Stimulated activated effector memory CD8-positive, alpha-beta T cell treated with anti-CD3 and anti-CD28 coated beads, Interleukin-12 subunit alpha, Interleukin-12 subunit beta, amount 100 ng/mL, for 72 hours (primary cell): ENCODE measurements around the gene PTPRCAP.

Experiments used
- ATAC-seq: fragments of 150-1000 bp; cut with Tn5 transposase; 2 replicates; pipeline ENCODE4 v1.10.0; 2021
- DNase-seq, 2 donors: peaks; one replicate each; pipeline ENCODE4 v3.0.0; 2021 to 2022; ENCODE audit warnings: low spot score in 2 of 2
- H3K27ac Mint-ChIP-seq: one replicate; pipeline ENCODE4 v1.8.0; 2022; ENCODE audit warnings: mild to moderate bottlenecking, mixed read lengths
- H3K36me3 Mint-ChIP-seq: one replicate; pipeline ENCODE4 v1.8.0; 2022; ENCODE audit warnings: mild to moderate bottlenecking, mixed read lengths
- H3K4me1 Mint-ChIP-seq: one replicate; pipeline ENCODE4 v1.8.0; 2022; ENCODE audit warnings: mixed read lengths
- H3K4me3 Mint-ChIP-seq: one replicate; pipeline ENCODE4 v1.8.0; 2022; ENCODE audit warnings: mild to moderate bottlenecking, mixed read lengths
- H3K9me3 Mint-ChIP-seq: one replicate; pipeline ENCODE4 v1.8.0; 2022; ENCODE audit warnings: mixed read lengths

Gene PTPRCAP

GRCh38 chr11:67393990-67394389 lies 43.5 kb downstream of the PTPRCAP start:
- Mint-ChIP-seq H3K27ac (peak overlapping the region; percentile 4), H3K4me3 (peak overlapping the region; percentile 86), H3K9me3 (no peaks in the 10 kb centered on the region), H3K36me3 (peaks cover 59% of the 10 kb centered on the region), H3K4me1 (peaks cover 62% of the 10 kb centered on the region)
- no peak for DNase-seq
- ATAC-seq = no peak

- ATAC-seq = no peak
- Mint-ChIP-seq H3K27ac (peak overlapping the region; percentile 4), H3K4me3 (peak overlapping the region; percentile 86), H3K36me3 (peaks cover 53% of the 10 kb centered on the region), H3K4me1 (peaks cover 60% of the 10 kb centered on the region), H3K9me3 (no peaks in the 10 kb centered on the region)
- no peak for DNase-seq
Measured at GRCh38 chr11:67393437-67393836, 44.0 kb downstream of the PTPRCAP start.

- H3K36me3 Mint-ChIP-seq = peaks cover 41% of the 10 kb centered on the region
- H3K27ac Mint-ChIP-seq = peak overlapping the region; percentile 86
- H3K4me3 Mint-ChIP-seq = peak overlapping the region; percentile 86
- no peak for DNase-seq
- H3K4me1 Mint-ChIP-seq = peaks cover 48% of the 10 kb centered on the region
- no peaks in the 10 kb centered on the region for H3K9me3 Mint-ChIP-seq
- ATAC-seq = peak; percentile 2
Measured at GRCh38 chr11:67392183-67392715, 45.2 kb downstream of the PTPRCAP start.

GRCh38 chr11:67391304-67392182 lies 45.9 kb downstream of the PTPRCAP start, which contains the start of gene RAD9A:
RAD9A (plus strand) TSS chr11:67391986; CDS start chr11:67392045, 59 bp downstream.
- no peaks in the 10 kb centered on the region for H3K9me3 Mint-ChIP-seq
- DNase-seq = peak; percentile 82 to 94
- H3K27ac Mint-ChIP-seq = peak within 1 kb of the TSS; percentile 86
- peak; percentile 79 for ATAC-seq
- H3K4me1 Mint-ChIP-seq = peaks cover 41% of the 10 kb centered on the region
- peaks cover 34% of the 10 kb centered on the region for H3K36me3 Mint-ChIP-seq
- peak within 1 kb of the TSS; percentile 86 for H3K4me3 Mint-ChIP-seq

GRCh38 chr11:67390947-67391303 lies 46.6 kb downstream of the PTPRCAP start:
- Mint-ChIP-seq H3K4me1 (peaks cover 35% of the 10 kb centered on the region), H3K9me3 (no peaks in the 10 kb centered on the region), H3K4me3 (peak overlapping the region; percentile 86), H3K36me3 (peaks cover 28% of the 10 kb centered on the region), H3K27ac (peak overlapping the region; percentile 86)
- DNase-seq (no peak), ATAC-seq (no peak)

- Mint-ChIP-seq H3K27ac (peak overlapping the region; percentile 75), H3K9me3 (no peaks in the 10 kb centered on the region), H3K4me1 (peaks cover 35% of the 10 kb centered on the region), H3K4me3 (peak overlapping the region; percentile 86), H3K36me3 (peaks cover 18% of the 10 kb centered on the region)
- ATAC-seq (peak; percentile 61), DNase-seq (peak in 1 of 2 donors; percentile 83)
Measured at GRCh38 chr11:67389477-67389876, 48.0 kb downstream of the PTPRCAP start.

GRCh38 chr11:67387518-67387917 lies 50.0 kb downstream of the PTPRCAP start:
- ATAC-seq = no peak
- H3K4me3 Mint-ChIP-seq = no peak overlapping the region
- no peak overlapping the region for H3K27ac Mint-ChIP-seq
- no peak for DNase-seq
- peaks cover 21% of the 10 kb centered on the region for H3K4me1 Mint-ChIP-seq
- peaks cover 5% of the 10 kb centered on the region for H3K36me3 Mint-ChIP-seq
- no peaks in the 10 kb centered on the region for H3K9me3 Mint-ChIP-seq

- Mint-ChIP-seq H3K27ac (no peak overlapping the region), H3K36me3 (peaks cover 5% of the 10 kb centered on the region), H3K9me3 (no peaks in the 10 kb centered on the region), H3K4me3 (no peak overlapping the region), H3K4me1 (peaks cover 20% of the 10 kb centered on the region)
- no peak for ATAC-seq
- no peak for DNase-seq
Measured at GRCh38 chr11:67387069-67387468, 50.4 kb downstream of the PTPRCAP start.
